Gastrocnemius medialis (tissue), 4 donors: ENCODE data around the gene RHOF.

Experiments used
- CTCF ChIP-seq, 5 experiments: fragments of 450-650 bp in 3 of 5; fragments of 200-600 bp in 2 of 5; sonication (generic) in 2 of 5; IDR thresholded peaks in 4 of 5; conservative IDR thresholded peaks in 1 of 5; 1 replicate in 4 of 5; 2 replicates in 1 of 5; pipeline ENCODE4 v1.5.1; 2016 to 2019; ENCODE audit warnings: antibody characterized with exemption in 5 of 5, mild to moderate bottlenecking in 3 of 5, moderate library complexity in 3 of 5
- POLR2A ChIP-seq, 2 donors: fragments of 450-650 bp; IDR thresholded peaks; one replicate each; pipeline ENCODE4 v1.6.1; 2017; ENCODE audit warnings: antibody characterized with exemption in 2 of 2, mild to moderate bottlenecking in 2 of 2, moderate library complexity in 2 of 2

GRCh38 chr12:121749267-121749666 lies 44.2 kb downstream of the RHOF start:
- TF ChIP-seq CTCF (IDR thresholded peaks at IDR 0.05 in 4 of 5, conservative IDR thresholded peaks at IDR 0.05 in 1 of 5) (no peak), POLR2A (IDR thresholded peaks at IDR 0.05) (no peak)
